HG03139 (cell line): ENCODE data around the gene NUFIP1.
"Not testable (repeated sequence)": the region's sequence is repeated elsewhere in the genome, so short reads cannot be mapped to it uniquely, and the experiment has no call there.

Experiments
- ATAC-seq: cut with Tn5 transposase; IDR thresholded peaks from one replicate; pipeline ENCODE4 v1.9.1; 2021; ENCODE audit not compliant: unreplicated experiment

Gene NUFIP1

DNA sequence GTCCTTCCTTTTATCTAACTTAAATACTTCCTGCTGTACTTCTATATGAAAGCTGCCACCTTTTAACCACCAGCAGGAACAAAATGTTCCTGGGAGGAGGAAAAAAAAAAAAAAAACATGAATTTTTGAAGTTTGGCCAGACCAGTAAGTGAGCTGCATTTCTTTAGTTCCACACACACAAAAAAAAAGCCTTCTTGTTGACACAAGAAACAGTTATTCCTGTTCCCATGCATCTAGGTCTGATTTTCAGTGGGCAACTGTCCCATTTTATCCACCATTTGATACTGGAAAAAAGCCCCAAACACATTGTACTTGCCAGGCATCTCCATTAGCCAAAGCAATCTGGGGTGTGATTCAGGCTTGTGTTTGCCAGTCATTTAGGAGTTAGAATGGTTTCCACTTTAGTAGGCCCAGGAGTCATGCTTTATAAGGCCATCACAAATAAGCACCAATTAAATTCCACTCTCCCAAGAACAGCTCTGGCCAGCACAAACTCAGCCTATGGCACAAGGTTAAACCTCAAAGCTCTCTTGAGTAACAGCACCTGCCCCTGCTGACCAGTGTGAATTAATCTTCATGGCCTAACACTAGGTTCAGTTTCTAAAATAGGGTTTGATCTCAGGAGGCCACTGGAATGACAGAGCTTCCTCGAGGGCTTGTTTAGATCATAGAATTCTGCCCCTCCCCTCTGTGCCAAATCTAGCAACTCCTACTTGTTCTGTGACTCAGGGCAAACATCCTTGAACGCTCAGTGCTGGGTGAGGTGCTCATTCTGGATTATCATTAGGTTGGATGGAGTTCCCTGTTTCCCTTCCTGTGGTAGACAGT, 67.1 kb downstream of the NUFIP1 start:
- no peak for ATAC-seq

DNA sequence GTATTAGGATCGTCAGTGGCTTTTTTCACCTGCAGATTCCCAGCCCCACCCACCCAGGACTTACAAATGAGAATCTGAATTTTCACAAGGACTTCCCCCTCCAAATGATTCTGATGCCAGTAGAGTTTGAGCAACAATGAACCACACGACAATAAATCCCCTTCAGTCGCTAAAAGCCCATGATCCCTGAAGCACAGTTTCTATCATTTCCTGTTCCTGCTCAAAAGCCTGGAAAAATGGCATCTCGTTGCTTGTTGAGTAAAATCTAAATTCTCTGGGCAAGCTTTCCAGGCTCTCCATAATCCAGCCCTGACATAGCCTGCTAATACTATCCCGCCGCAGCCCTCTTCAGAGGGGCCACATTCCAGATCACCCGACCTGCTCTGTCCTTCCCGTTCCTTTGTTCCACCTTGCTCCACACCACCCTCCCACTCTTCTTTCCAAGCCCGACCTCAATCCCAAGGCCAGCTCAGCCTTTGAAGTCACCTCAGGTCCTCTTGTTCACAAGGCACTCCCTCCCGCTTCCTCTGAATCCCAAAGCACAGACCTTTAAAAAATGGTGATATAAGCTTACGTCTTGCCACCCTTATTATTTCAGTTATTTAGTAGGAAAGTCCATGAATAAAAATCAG, 67.9 kb downstream of the NUFIP1 start:
- no peak for ATAC-seq

DNA sequence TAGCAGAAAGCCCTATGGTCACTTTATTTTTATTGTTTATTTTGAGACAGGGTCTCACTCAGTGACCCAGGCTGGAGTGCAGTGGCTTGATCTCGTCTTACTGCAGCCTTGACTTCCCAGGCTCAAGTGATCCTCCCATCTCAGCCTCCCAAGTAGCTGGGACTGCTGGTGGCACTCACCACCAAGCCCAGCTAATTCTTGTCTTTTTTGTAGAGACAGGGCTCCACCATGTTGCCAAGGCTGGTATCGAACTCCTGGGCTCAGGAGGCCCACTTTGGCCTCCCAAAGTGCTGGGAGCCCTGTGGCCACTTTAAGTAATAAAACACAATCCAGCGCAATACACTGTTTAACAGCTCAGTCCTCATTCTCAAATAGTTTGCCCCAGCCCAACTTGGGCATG, 69.3 kb downstream of the NUFIP1 start:
- ATAC-seq: no peak

DNA sequence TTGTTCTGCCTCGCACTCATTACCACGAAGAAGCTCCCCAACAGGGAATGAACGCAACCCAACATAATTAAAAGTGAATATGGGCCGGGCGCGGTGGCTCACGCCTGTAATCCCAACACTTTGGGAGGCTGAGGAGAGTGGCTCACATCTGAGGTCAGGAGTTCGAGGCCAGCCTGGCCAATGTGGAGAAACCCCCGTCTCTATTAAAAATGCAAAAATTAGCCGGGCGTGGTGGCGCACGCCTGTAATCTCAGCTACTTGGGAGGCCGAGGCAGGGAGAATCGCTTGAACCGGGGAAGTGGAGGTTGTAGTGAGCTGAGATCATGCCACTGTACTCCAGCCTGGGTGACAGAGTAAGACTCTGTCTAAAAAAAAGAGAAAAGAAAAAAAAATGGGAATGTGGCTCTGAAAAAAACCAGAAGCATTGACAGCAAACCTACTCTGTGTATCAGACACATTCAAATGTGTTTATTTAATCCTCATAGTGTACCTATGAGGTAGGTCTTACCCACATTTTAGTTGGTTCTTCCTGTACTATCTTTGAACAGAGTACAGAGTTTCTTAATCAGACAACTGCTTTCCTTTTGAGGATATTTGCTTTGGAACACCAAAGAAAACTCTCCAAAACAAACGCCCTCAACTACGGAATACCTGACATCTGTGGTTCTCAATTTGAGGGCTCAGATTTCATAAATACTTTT, 70.0 kb downstream of the NUFIP1 start:
- ATAC-seq: no peak

DNA sequence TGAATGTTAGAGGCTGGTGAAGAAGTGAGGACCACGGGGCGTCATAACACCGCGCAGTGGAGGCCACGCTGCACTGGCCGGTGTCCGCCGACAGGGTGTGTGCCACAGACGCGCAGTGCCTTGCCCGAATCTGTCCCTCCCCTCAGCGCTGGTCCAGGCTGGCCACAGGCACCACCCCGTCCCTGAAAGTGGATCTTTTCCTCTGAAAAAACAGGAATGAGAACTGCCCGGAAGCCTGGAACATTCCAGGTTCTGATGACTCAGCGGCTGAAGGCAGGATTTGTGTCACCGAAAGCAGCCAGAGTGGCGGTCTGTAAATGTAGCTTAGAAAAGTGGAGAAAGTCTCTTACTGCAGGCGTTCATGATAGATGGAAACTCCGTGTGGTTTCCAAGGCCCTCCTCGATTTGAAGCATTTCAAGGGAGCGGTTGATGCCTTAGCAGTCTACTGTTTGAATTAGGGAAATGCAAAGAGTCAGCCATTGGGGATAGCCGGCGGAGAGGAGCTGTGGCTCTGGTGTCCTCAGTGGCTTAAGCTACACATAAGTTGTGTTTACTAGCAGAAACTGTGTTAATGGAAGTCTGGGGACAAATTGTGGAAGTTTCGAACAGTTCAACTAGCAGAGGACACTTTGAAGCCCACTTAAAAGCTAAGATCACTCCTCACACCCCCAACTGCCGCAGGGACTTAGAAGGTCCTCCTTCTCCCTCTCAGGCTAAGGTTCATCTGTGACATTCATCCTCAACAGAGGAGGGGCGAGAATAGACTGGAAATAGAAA, 70.8 kb downstream of the NUFIP1 start:
- peak; percentile 86 for ATAC-seq

DNA sequence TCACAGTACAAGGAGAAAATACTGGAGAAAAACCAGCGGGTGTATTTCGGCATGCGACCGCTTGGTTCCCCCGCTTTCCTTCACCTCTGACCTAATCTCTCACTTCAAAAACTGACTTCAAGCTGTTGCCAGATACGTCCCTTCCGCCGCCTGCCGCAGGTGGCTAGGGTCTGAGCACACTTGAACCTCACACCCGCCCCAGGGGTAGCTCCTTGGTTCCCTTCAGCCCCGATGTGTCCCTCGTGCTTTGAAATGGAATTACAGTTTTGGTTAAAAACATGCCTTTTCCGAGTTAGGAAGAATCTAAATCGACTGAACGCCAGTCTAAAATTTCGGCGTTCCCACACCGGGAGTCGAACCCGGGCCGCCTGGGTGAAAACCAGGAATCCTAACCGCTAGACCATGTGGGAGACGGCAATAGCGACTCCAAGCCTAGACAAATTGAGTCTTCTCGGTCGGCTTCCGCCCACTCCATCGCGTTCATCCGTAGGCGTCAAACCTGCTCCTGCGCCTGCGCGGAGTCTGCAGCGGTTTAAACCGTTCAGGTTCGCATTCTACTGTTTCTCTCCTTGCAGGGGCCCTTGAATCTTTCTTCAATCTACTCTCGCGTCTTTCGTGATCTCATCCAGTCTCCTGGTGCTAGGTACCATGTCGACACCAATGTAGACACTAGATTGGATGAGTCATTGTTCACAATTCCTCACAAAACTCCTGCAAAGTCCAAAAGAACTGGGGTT, 71.5 kb downstream of the NUFIP1 start:
- ATAC-seq: peak; percentile 81

DNA sequence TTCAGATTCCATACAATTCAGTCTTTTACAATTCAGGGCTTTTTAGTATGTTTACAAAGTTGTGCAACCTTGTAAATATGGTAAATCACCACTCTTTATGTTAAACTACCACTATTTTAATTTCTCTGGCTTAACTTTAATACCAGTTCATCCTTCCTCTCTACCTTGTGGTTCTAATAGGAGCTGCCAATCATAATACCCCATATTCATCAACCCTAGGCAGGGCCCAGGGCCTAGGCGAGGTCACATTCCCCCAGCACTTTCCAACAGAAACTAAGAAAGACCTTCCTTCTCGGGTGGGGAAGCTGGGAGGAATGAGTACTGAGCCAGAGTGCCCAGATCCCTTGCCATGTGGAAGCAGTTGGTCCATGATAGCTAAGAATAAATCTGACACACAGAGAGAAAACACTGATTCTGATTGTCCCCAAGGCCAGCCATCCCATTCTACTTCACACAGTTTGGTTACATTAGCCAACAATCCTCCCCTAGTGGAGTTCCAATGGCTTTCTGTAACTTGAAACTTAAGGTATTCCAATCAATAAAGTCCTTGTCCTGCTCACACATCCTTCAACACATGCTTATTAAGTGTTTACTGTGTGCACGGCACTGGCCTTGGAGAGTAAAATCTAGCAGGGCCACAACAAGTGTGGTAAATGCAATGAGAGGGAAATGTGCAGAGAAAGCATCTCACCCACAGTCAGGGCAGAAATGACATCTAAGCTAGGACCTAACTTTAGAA, 76.8 kb downstream of the NUFIP1 start:
- no peak for ATAC-seq

DNA sequence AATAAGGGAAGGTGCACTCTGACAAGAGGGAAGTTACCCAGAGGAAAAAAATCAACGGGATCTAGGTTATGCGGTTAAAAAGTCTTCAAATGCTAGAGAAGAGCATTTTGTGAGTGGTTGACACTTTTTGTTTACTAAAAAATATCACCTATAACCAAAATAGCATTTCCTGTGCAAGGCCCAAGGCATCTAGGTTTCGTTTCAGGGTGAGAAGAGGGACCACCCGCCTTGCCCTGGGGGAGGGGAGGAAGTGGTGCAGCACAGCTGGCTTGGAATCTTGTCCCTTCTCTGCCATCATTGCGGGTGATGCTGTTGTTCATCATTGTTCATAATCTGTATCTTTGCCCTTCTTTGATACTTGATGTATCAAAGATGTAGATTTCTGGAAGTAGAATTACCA, 80.6 kb downstream of the NUFIP1 start:
- ATAC-seq: no peak

DNA sequence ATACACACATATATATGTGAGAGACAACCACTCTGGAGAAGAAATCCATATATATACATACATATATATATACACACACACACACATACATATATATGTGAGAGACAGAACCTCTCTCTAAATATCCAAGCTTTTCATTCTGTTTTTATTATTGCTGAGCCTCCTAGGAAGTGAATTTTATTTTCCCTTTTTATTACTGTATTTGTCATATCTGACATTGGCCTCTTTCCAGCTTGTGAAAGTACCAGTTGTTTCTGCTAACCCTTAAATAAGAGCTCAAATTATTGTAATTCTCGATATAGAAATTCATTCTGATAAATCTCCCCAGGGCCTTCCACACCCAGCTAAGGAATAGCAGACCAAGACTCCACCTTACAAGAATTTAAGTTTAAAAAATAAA, 81.0 kb downstream of the NUFIP1 start:
- ATAC-seq: no peak

DNA sequence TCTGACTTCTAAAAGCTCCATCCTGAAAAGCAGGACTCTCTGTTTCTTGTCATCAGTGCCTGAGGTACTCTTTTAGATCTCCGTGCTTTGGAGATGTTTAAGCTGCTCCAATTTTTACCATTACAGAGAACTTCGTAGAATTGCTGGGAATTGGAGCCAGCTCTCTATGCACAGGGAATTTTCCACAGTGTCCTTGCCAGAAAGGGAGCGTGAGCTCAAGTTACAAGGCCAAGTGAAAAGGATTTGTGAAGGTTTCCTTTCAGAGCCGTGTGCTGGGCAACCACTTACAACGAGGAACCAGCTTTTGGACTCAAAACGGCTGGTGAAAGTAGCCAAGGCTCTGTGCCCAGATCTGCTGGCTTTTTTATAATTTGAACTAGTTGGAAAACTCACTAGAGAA, 82.6 kb downstream of the NUFIP1 start:
- ATAC-seq: no peak

DNA sequence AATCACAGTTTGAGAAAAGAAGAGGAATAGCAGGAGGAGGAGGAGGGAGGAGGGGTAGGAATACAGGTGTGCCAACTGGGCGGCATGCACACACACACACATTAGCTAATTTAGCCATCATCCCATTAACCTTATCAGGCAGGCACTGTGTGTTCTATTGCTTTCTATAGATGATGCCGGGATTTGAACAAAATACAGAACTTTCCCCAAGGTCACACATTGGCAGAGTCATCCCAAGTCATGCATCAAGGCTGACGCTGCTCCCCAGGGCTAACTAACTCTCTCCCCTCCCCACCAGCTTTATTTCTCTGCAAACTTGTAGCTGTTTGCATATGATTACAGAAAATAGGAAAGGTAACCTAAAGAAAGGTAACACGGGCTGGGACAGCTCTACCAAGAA, 83.0 kb downstream of the NUFIP1 start:
- ATAC-seq: no peak

DNA sequence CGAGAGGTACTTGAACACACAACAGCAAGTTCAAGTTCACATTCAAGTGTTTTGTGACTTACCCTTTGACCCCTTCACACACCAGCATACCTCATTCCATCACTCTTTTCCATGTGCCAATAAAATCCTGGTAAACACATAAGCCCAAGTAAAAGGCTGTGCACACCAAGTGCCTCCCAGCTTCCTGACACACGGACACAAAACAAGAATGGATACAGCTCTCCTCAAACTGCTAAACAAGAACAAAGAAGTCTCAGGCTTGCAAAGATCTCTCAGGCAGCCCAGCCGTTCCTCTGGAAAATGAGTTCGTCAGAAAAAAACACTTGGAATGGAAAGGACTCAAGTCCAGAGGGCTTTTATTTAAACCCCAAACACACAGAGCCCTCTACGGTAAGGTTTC, 83.7 kb downstream of the NUFIP1 start:
- no peak for ATAC-seq

DNA sequence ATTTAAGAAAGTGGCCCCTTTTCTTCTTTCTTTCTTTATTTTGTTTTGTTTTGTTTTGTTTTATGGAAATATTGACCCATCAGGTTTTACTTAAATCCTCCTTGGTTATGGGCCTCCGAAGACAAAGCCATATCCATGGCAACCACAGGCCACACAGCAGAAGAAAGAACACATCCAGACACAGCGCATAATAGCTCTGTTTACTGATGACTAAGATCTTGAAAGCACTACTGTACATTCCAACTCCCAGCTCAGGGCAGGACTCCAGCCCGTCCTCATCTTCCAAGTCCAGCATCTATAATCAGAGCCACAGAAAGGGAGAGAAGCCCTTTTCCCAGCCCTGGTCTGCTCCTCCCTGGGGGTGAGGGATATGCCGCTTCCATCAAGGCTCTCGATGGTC, 84.3 kb downstream of the NUFIP1 start:
- ATAC-seq: no peak

DNA sequence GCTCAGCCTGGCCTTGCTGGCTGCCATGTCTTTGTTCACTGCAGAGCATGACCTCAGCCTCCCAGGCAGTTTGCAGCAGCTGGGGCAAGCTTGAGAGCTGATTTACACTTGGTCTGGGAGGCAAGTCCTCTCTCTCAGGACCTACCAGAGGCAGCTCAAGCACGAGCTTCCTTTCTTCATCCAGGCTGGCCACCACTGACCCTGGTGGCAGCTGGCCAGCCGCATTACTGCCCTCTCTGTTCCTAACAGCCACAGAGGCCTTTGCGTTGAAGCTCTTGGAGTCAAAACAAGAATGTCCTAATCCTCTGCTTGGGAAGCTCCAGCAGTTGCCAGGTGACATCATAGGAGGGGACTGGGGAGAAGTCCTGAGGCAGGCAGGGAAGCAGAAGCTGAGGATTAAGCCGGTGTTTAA, 85.7 kb downstream of the NUFIP1 start:
- ATAC-seq: no peak

DNA sequence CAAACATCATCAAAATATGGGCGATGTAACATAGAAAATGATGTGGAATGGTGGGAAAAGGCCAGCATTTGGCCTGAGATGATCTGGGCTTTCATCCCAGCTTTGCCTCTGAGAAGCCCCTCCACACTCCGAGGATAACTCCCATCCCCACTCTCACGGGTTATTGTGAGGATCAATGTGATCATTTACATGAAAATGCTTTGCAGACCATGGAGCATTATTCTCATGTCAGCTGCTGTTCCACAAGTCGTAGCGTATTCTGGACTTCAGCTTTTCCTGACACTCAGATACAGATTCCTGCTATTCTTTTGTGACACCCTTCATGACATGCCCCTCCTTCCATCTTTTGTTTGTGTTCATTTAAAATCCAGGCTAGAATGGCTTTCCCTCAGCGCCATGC, 86.5 kb downstream of the NUFIP1 start:
- ATAC-seq: no peak

DNA sequence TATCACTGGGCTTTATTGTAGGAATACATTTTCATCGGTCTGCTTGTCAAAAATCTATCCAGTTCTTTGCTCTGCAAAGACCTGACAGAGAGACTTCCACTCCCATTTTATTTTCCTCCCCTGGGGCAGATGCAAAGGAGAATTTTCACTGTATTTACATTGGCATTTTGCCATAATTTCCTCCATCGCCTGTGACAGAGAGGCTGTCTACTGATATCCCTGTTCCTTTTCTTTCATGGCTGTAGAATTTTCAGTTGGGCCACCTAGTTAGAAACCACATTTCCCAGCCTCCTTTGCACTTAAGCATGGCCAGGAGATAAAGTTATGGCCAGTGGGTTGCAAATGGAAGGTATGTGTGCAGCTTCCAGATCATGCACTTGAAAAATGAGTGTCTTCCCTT, 89.3 kb downstream of the NUFIP1 start:
- no peak for ATAC-seq

DNA sequence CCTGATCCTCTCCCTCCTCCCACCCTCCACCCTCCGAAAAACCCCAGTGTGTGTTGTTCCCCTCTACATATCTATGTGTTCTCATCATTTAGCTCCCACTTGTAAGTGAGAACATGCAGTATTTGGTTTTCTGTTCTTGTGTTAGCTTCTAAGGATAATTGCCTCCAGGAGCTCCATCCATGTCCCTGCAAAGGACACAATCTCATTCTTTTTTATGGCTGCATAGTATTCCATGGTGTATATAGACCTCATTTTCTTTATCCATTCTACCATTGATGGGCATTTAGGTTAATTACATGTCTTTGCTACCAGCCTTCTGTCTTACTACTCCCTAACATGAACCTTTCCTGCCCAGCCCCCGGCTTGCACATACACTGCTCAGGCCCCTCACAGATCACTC, 91.0 kb downstream of the NUFIP1 start:
- ATAC-seq: not testable (repeated sequence)

DNA sequence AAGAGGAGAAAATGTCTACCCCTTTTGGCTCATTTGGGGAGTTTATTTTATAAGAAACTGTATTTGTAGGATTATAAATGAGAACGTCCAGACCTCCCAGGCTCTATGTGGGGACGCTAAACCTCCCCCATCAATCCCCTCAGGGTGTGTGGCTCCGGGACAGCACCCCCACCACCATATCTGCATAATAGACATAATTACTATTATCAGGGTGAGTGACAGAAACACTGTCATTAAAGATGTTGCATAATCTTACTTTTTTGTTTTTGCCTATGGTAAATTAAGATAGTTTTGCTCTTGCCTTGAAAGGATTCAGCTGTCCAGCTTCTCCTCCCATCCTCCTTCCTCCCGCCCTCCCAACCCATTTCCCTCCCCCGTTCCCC, 93.3 kb downstream of the NUFIP1 start:
- ATAC-seq: no peak

DNA sequence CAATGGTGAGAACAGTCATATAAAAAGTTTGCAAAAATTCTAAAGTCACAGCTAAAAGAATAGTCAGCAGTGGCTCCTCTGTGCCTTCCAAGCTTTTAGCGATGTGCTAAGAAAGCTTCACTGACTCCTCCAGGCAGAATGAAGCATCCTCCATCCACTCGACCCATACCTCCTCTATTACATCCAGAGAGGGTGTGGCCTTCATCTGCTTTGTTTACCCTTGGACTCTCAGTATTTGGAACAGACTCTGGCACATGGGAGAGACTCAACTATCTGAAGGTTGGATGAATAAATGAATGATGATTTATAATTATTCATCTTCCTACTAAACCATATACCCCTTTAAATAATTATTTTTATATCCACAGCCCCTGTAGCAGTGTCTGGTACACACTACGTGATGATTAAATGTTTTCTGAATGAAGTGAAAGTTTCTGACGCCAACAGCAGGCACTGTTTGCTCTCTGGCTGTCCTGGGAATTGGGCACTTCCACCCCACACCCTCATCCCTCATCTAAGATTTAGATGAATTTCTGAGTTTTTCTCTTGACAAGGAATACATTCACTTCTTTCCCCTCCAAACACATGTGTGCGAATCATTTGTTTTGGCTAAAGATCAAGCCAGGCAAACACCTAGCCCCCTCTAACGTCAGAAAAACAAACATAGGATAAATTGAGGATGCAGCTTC, 93.9 kb downstream of the NUFIP1 start:
- no peak for ATAC-seq
